GM12801 (cell line): ENCODE measurements around the gene GADD45GIP1.

ENCODE experiments used
- TF ChIP-seq, protein P1 (sequence below): IDR thresholded peaks from one replicate; pipeline ENCODE4 v1.5.1; 2011; ENCODE audit warnings: control low read depth; ENCODE audit not compliant: insufficient read length; ENCODE audit errors: extremely low read depth

GADD45GIP1 gene

DNA sequence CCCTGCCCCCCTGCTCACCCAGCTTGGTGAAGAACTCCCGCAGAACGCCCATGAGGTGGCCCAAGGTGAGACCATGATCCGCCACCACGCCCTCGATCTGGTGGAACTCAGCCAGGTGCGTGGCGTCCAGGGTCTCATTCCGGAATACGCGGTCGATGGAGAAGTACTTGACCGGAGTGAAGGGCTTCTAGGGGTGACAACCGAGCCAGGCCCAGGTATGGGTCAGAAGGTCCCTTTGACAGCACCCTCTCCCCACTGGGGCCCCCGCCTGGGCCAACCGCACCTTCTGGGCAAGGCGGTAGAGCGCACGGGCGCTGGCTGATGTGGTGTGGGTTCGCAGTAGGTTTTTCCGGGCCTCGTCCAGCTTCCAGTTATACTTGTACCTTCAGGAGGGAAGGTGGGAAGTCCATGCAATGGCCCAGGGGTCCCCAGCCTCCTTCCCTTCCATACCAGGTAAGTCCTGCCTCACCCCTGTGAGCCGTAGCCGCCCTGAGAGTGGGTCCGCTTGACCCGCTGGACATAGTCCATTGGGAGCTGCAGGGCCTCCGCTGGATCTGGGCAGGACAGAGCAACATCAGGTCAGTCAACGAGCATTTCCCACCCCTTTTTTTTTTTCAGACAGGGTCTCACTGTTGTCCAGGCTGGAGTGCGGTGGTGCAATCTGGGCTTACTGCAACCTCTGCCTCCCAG, 32.3 kb downstream of the GADD45GIP1 start:
- TF ChIP-seq, protein P1, sequence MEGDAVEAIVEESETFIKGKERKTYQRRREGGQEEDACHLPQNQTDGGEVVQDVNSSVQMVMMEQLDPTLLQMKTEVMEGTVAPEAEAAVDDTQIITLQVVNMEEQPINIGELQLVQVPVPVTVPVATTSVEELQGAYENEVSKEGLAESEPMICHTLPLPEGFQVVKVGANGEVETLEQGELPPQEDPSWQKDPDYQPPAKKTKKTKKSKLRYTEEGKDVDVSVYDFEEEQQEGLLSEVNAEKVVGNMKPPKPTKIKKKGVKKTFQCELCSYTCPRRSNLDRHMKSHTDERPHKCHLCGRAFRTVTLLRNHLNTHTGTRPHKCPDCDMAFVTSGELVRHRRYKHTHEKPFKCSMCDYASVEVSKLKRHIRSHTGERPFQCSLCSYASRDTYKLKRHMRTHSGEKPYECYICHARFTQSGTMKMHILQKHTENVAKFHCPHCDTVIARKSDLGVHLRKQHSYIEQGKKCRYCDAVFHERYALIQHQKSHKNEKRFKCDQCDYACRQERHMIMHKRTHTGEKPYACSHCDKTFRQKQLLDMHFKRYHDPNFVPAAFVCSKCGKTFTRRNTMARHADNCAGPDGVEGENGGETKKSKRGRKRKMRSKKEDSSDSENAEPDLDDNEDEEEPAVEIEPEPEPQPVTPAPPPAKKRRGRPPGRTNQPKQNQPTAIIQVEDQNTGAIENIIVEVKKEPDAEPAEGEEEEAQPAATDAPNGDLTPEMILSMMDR = no peak

DNA sequence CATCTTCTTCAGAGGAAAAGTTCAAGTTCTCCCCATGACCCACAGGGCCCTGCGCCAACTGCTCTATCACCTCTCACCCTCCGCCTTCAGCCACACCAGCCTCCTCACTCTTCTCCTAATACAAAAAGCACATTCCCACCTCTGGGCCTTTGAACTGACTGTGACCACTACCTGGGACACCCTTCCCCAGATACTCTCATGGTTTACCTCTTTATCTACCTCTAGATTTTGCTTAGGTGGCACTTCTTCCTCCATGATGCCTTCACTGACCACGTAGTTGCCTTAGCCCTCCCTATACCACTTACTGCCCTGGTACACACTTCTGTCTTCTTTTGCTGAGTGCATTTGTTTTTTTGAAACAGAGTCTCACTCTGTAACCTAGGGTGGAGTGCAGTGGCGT, 34.1 kb downstream of the GADD45GIP1 start:
- TF ChIP-seq, protein P1 = no peak

DNA sequence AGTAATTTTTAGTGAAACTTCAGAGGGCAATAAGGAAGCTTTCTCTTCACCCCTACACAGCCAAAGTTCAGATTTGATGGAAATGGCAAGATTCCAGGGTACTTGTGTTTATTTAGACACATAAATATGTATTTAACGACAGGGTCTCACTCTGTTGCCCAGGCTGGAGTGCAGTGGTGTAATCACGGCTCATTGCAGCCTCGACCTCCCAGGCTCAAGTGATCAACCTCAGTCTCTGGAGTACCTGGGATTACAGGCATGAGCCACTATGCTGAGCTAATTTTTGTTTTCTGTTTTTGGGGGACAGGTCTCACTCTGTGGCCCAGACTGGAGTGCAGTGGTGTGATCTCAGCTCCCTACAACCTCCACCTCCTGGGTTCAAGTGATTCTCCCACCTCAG, 36.0 kb downstream of the GADD45GIP1 start:
- TF ChIP-seq, protein P1 = no peak

DNA sequence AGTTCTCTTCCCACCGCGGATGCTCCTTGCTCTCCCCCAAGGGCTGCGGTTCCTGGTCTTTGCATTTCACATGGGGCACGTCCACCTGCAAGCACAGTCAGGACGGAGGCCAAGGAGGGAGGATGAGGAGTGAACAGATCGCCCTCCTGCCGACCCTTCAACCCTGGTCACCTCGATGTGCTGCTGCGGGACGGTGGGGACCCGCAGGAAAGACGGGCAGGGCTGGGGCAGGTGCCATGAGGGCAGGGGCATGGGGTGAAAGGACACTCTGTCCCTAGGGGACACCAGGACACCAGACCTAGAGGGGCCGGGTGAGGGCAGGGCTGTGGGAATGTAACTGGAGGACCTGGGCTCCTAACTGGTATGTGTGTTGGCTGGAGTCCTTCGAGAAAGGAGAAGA, 38.8 kb downstream of the GADD45GIP1 start:
- TF ChIP-seq, protein P1 = no peak

DNA sequence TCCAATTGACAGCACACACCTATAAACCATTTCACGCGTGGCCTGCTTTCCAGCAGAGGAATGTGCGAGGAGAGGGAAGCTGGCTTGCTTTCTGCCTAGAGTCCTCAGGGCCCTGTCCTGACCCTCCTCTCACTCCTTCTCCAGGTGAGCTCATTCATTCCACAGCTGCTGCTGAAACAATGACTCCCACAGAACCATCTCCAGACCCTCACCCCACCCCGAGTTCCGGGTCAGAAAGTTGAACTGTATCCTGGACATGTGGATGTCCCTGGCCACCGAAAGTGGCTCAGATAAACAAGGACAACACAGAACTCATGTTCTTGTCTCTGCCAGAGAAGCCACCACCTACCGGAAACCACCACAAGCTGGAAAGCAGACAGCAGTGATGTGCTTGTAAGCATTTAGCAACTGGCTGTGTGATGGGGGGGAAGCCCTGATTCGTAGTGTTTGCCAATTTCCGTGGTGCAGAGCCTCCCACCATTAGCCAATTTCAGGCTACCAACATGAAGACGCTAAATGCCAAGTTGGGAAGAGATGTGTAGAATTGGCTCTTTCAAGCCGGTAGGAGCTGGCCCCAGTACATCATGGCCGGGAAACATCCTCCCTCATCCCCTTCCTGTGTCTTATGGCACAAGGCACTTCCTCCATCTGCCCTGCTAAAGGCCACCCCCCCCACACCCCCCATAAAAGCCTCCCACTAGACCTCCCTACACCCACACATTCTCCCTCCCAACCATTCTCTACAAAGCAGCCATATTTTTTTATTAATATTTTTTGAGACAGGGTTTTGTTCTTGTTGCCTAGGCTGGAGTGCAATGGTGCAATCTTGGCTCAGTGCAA, 43.0 kb downstream of the GADD45GIP1 start:
- TF ChIP-seq, protein P1 = no peak

DNA sequence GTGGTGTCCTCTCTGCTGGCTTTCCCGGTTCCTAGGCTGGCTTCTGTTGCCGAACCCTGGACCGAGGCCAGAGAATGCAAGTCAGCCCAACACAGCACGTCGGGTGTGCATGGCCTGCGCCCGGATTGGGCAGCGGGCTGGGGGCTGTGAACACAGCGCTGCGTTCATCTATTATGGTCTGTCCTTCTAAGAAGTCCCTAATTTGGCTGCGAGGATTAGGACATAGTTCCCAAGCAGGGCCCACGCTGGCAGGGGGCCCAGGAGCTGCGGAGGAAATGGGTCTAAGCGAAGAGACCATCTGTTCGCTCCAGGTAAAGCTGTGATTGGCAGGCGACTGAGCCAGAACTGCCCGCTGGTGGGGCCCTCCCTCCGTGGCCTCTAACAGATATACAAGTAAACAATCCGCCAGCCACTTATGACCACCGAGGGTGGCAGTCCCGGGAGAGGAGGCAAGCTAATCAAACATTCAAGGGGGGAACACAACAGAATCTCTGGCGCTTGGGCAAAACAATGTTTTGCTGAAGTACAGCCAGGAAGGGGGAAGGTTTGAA, 43.9 kb downstream of the GADD45GIP1 start:
- TF ChIP-seq, protein P1 = no peak

DNA sequence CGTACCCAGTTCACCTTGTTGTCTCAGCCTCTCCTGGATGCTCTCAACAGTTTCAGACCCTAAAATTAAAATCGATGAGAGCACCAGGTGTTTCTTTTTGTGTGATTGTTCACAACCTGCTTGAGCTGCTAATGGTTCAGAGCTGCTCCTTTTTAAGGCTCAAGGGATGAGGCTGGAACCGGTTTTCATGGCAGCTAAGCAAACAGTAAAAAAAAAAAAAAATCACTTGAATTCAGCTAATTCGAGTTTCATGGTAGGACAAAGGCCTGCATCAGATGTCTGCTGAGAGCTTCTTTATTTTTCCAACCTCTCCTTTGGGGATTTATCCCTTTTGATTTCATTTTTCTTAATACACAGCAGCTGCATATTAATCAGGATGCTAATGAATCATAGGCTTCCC, 44.5 kb downstream of the GADD45GIP1 start:
- TF ChIP-seq, protein P1 = no peak
